Activated naive CD8-positive, alpha-beta T cell treated with anti-CD3 and anti-CD28 coated beads, Interleukin-2, amount 10 ng/mL, durations not matched to agents 7 days and 5 days (primary cell): ENCODE results near the gene RPRM. TPM values are rescaled to one million over a fixed set of nuclear protein-coding genes. Genes with fewer than 3 reads are reported as not detected.

Experiments used
- ATAC-seq: fragments of 150-1000 bp; cut with Tn5 transposase; one replicate; pipeline ENCODE4 v1.10.0; 2021; ENCODE audit warnings: low read depth, moderate library complexity
- POLR2A ChIA-PET: fragments of 350-600 bp; sonication (Branson Sonifier 250); formaldehyde crosslinking; loops from one replicate; lab custom pipeline; 2021; ENCODE audit warnings: antibody characterized with exemption; lab: Charles Lee
- DNase-seq: peaks from one replicate; pipeline ENCODE4 v3.0.0; 2021
- H3K27ac Mint-ChIP-seq: one replicate; pipeline ENCODE4 v1.8.0; 2022; ENCODE audit warnings: mild to moderate bottlenecking, mixed read lengths
- H3K27me3 Mint-ChIP-seq: one replicate; pipeline ENCODE4 v1.8.0; 2022; ENCODE audit warnings: mild to moderate bottlenecking, moderate library complexity, mixed read lengths
- H3K36me3 Mint-ChIP-seq: one replicate; pipeline ENCODE4 v1.8.0; 2021; ENCODE audit warnings: mild to moderate bottlenecking, mixed read lengths
- H3K4me1 Mint-ChIP-seq: one replicate; pipeline ENCODE4 v1.8.0; 2021; ENCODE audit warnings: mixed read lengths
- H3K4me3 Mint-ChIP-seq: one replicate; pipeline ENCODE4 v1.8.0; 2022; ENCODE audit warnings: mild to moderate bottlenecking, moderate library complexity, mixed read lengths
- H3K9me3 Mint-ChIP-seq: one replicate; pipeline ENCODE4 v1.8.0; 2021; ENCODE audit warnings: mixed read lengths
- total RNA-seq, 2 experiments: library from RNA; stranded (reverse); gene quantifications; one replicate each; pipeline ENCODE4 v1.2.3, GENCODE V29; 2021

RPRM gene
- total RNA-seq, 2 experiments from 2014 or later = not detected

- H3K27me3 Mint-ChIP-seq = no peaks in the 10 kb centered on the region
- POLR2A ChIA-PET = no interaction called here
- ATAC-seq (no peak), DNase-seq (no peak)
- H3K27ac Mint-ChIP-seq = no peak overlapping the region
- H3K4me3 Mint-ChIP-seq = no peak overlapping the region
- no peaks in the 10 kb centered on the region for H3K9me3 Mint-ChIP-seq
- H3K4me1 Mint-ChIP-seq = no peaks in the 10 kb centered on the region
- H3K36me3 Mint-ChIP-seq = no peaks in the 10 kb centered on the region
Measured at GRCh38 chr2:153433403-153433802, 45.2 kb downstream of the RPRM start.

- Mint-ChIP-seq H3K36me3 (no peaks in the 10 kb centered on the region), H3K27ac (no peak overlapping the region), H3K9me3 (no peaks in the 10 kb centered on the region), H3K4me1 (no peaks in the 10 kb centered on the region), H3K27me3 (no peaks in the 10 kb centered on the region), H3K4me3 (no peak overlapping the region)
- DNase-seq (no peak), ATAC-seq (no peak)
- POLR2A ChIA-PET = no interaction called here
Measured at GRCh38 chr2:153432381-153432780, 46.2 kb downstream of the RPRM start.

- H3K36me3 Mint-ChIP-seq = no peaks in the 10 kb centered on the region
- ATAC-seq (no peak), DNase-seq (no peak)
- no peaks in the 10 kb centered on the region for H3K4me1 Mint-ChIP-seq
- POLR2A ChIA-PET = no interaction called here
- no peak overlapping the region for H3K27ac Mint-ChIP-seq
- H3K9me3 Mint-ChIP-seq = no peaks in the 10 kb centered on the region
- H3K4me3 Mint-ChIP-seq = no peak overlapping the region
- H3K27me3 Mint-ChIP-seq = no peaks in the 10 kb centered on the region
Measured at GRCh38 chr2:153431114-153431513, 47.4 kb downstream of the RPRM start.
